ENCODE results near the gene INPP4B.

INPP4B gene

GRCh38 chr4:142741995-142742394 is 104.1 kb downstream of the INPP4B start:
- Mint-ChIP-seq H3K4me3 (no peak overlapping the region), H3K27me3 (no peaks in the 10 kb centered on the region), H3K4me1 (no peaks in the 10 kb centered on the region), H3K36me3 (peaks cover 1% of the 10 kb centered on the region), H3K9me3 (peaks cover 15% of the 10 kb centered on the region), H3K27ac (no peak overlapping the region)
- no peak for ATAC-seq (ENCODE audit: low read depth)
- DNase-seq (ENCODE audit: low spot score in 2 of 2), result no peak

- Mint-ChIP-seq H3K4me1 (no peaks in the 10 kb centered on the region), H3K36me3 (no peaks in the 10 kb centered on the region), H3K9me3 (no peaks in the 10 kb centered on the region), H3K27me3 (no peaks in the 10 kb centered on the region), H3K4me3 (no peak overlapping the region), H3K27ac (no peak overlapping the region)
- DNase-seq (ENCODE audit: low spot score in 2 of 2) (no peak), ATAC-seq (ENCODE audit: low read depth) (no peak)
These were observed 117.9 kb downstream of the INPP4B start for GRCh38 chr4:142728233-142728632.

- no peaks in the 10 kb centered on the region for H3K36me3 Mint-ChIP-seq
- H3K27ac Mint-ChIP-seq, result no peak overlapping the region
- no peak for ATAC-seq (ENCODE audit: low read depth)
- H3K9me3 Mint-ChIP-seq, result no peaks in the 10 kb centered on the region
- H3K4me1 Mint-ChIP-seq, result no peaks in the 10 kb centered on the region
- no peak overlapping the region for H3K4me3 Mint-ChIP-seq
- H3K27me3 Mint-ChIP-seq, result no peaks in the 10 kb centered on the region
- DNase-seq (ENCODE audit: low spot score in 2 of 2), result no peak
These were observed 119.0 kb downstream of the INPP4B start for GRCh38 chr4:142727149-142727548.

GRCh38 chr4:142725886-142726285 is 120.2 kb downstream of the INPP4B start:
- Mint-ChIP-seq H3K36me3 (no peaks in the 10 kb centered on the region), H3K4me1 (no peaks in the 10 kb centered on the region), H3K9me3 (no peaks in the 10 kb centered on the region), H3K27me3 (no peaks in the 10 kb centered on the region), H3K27ac (no peak overlapping the region), H3K4me3 (no peak overlapping the region)
- DNase-seq (ENCODE audit: low spot score in 2 of 2) (no peak), ATAC-seq (ENCODE audit: low read depth) (no peak)

GRCh38 chr4:142721187-142721586 is 124.9 kb downstream of the INPP4B start:
- Mint-ChIP-seq H3K27ac (no peak overlapping the region), H3K27me3 (no peaks in the 10 kb centered on the region), H3K9me3 (no peaks in the 10 kb centered on the region), H3K4me3 (no peak overlapping the region), H3K36me3 (no peaks in the 10 kb centered on the region), H3K4me1 (no peaks in the 10 kb centered on the region)
- ATAC-seq (ENCODE audit: low read depth), result no peak
- no peak for DNase-seq (ENCODE audit: low spot score in 2 of 2)

- H3K9me3 Mint-ChIP-seq, result no peaks in the 10 kb centered on the region
- no peak overlapping the region for H3K4me3 Mint-ChIP-seq
- H3K27me3 Mint-ChIP-seq, result no peaks in the 10 kb centered on the region
- DNase-seq (ENCODE audit: low spot score in 2 of 2), result no peak
- H3K4me1 Mint-ChIP-seq, result no peaks in the 10 kb centered on the region
- no peaks in the 10 kb centered on the region for H3K36me3 Mint-ChIP-seq
- no peak overlapping the region for H3K27ac Mint-ChIP-seq
- ATAC-seq (ENCODE audit: low read depth), result no peak
These were observed 126.1 kb downstream of the INPP4B start for GRCh38 chr4:142719854-142720541.

GRCh38 chr4:142718981-142719380 is 127.1 kb downstream of the INPP4B start:
- Mint-ChIP-seq H3K27me3 (no peaks in the 10 kb centered on the region), H3K4me3 (no peak overlapping the region), H3K36me3 (no peaks in the 10 kb centered on the region), H3K27ac (no peak overlapping the region), H3K9me3 (no peaks in the 10 kb centered on the region), H3K4me1 (no peaks in the 10 kb centered on the region)
- DNase-seq (ENCODE audit: low spot score in 2 of 2) (no peak), ATAC-seq (ENCODE audit: low read depth) (no peak)

GRCh38 chr4:142715727-142716126 is 130.4 kb downstream of the INPP4B start:
- ATAC-seq (ENCODE audit: low read depth) (no peak), DNase-seq (ENCODE audit: low spot score in 2 of 2) (no peak)
- H3K9me3 Mint-ChIP-seq, result no peaks in the 10 kb centered on the region
- no peaks in the 10 kb centered on the region for H3K27me3 Mint-ChIP-seq
- H3K36me3 Mint-ChIP-seq, result no peaks in the 10 kb centered on the region
- H3K27ac Mint-ChIP-seq, result no peak overlapping the region
- no peak overlapping the region for H3K4me3 Mint-ChIP-seq
- H3K4me1 Mint-ChIP-seq, result no peaks in the 10 kb centered on the region

- DNase-seq (ENCODE audit: low spot score in 2 of 2) (no peak), ATAC-seq (ENCODE audit: low read depth) (no peak)
- Mint-ChIP-seq H3K36me3 (no peaks in the 10 kb centered on the region), H3K27me3 (no peaks in the 10 kb centered on the region), H3K9me3 (peaks cover 3% of the 10 kb centered on the region), H3K27ac (no peak overlapping the region), H3K4me1 (no peaks in the 10 kb centered on the region), H3K4me3 (no peak overlapping the region)
These were observed 132.6 kb downstream of the INPP4B start for GRCh38 chr4:142713282-142714030.

GRCh38 chr4:142708231-142708630 is 137.9 kb downstream of the INPP4B start:
- Mint-ChIP-seq H3K36me3 (no peaks in the 10 kb centered on the region), H3K4me1 (no peaks in the 10 kb centered on the region), H3K27me3 (no peaks in the 10 kb centered on the region), H3K27ac (no peak overlapping the region), H3K9me3 (peaks cover 10% of the 10 kb centered on the region), H3K4me3 (no peak overlapping the region)
- DNase-seq (ENCODE audit: low spot score in 2 of 2) (no peak), ATAC-seq (ENCODE audit: low read depth) (no peak)

GRCh38 chr4:142707401-142707800 is 138.7 kb downstream of the INPP4B start:
- H3K27me3 Mint-ChIP-seq, result no peaks in the 10 kb centered on the region

GRCh38 chr4:142706381-142706780 is 139.7 kb downstream of the INPP4B start:
- Mint-ChIP-seq H3K4me3 (no peak overlapping the region), H3K36me3 (no peaks in the 10 kb centered on the region), H3K9me3 (peaks cover 10% of the 10 kb centered on the region), H3K4me1 (no peaks in the 10 kb centered on the region), H3K27me3 (no peaks in the 10 kb centered on the region), H3K27ac (no peak overlapping the region)
- ATAC-seq (ENCODE audit: low read depth) (no peak), DNase-seq (ENCODE audit: low spot score in 2 of 2) (no peak)

More at GRCh38 chr4:142707401-142707800, 138.7 kb downstream of the INPP4B start:
- no peak for ATAC-seq (ENCODE audit: low read depth)
- Mint-ChIP-seq H3K27ac (no peak overlapping the region), H3K36me3 (no peaks in the 10 kb centered on the region), H3K4me3 (no peak overlapping the region), H3K4me1 (no peaks in the 10 kb centered on the region), H3K9me3 (peaks cover 10% of the 10 kb centered on the region)
- no peak for DNase-seq (ENCODE audit: low spot score in 2 of 2)

GRCh38 chr4:142705820-142706219 is 140.3 kb downstream of the INPP4B start:
- Mint-ChIP-seq H3K9me3 (peaks cover 10% of the 10 kb centered on the region), H3K27ac (no peak overlapping the region), H3K4me3 (no peak overlapping the region), H3K27me3 (no peaks in the 10 kb centered on the region), H3K4me1 (no peaks in the 10 kb centered on the region), H3K36me3 (no peaks in the 10 kb centered on the region)
- DNase-seq (ENCODE audit: low spot score in 2 of 2), result no peak
- ATAC-seq (ENCODE audit: low read depth), result no peak

GRCh38 chr4:142703694-142704309 is 142.3 kb downstream of the INPP4B start:
- Mint-ChIP-seq H3K27ac (no peak overlapping the region), H3K4me3 (no peak overlapping the region), H3K9me3 (peaks cover 7% of the 10 kb centered on the region), H3K36me3 (no peaks in the 10 kb centered on the region), H3K27me3 (no peaks in the 10 kb centered on the region), H3K4me1 (no peaks in the 10 kb centered on the region)
- ATAC-seq (ENCODE audit: low read depth), result no peak
- DNase-seq (ENCODE audit: low spot score in 2 of 2), result no peak
